Astrocyte (in vitro differentiated cells and primary cell): ENCODE results near the gene GLRX. TPM values are rescaled to one million over a fixed set of nuclear protein-coding genes. Genes with fewer than 3 reads are reported as not detected.

Experiments used
- DNase-seq: peaks from one replicate; pipeline ENCODE4 v3.0.0-alpha.2; 2010; ENCODE audit warnings: low read depth
- FAIRE-seq: peaks from 2 replicates; lab custom pipeline; 2011; peaks lifted over from hg19 to GRCh38; lab: Jason Lieb, UNC
- H2AFZ ChIP-seq: 2 replicates; pipeline ENCODE4 v1.6.0; 2012; ENCODE audit warnings: low read depth, low read length, inconsistent platforms
- H3K27ac ChIP-seq: 2 replicates; pipeline ENCODE4 v1.5.1; 2011; ENCODE audit warnings: low read depth, low read length, inconsistent platforms
- H3K27me3 ChIP-seq: 2 replicates; pipeline ENCODE4 v1.6.0; 2011; ENCODE audit warnings: low read length, inconsistent platforms; ENCODE audit not compliant: insufficient read depth
- H3K36me3 ChIP-seq: 2 replicates; pipeline ENCODE4 v1.5.1; 2011; ENCODE audit warnings: low read length, inconsistent platforms; ENCODE audit not compliant: insufficient read depth
- H3K4me1 ChIP-seq: 2 replicates; pipeline ENCODE4 v1.5.1; 2011; ENCODE audit warnings: low read length, inconsistent platforms; ENCODE audit not compliant: insufficient read depth
- H3K4me2 ChIP-seq: 2 replicates; pipeline ENCODE4 v1.6.0; 2012; ENCODE audit warnings: low read length, inconsistent platforms
- H3K4me3 ChIP-seq: 2 replicates; pipeline ENCODE4 v1.5.1; 2011; ENCODE audit warnings: low read depth, mild to moderate bottlenecking, low read length, inconsistent platforms; ENCODE audit not compliant: insufficient read depth
- H3K79me2 ChIP-seq: 2 replicates; pipeline ENCODE4 v1.6.0; 2012; ENCODE audit warnings: mild to moderate bottlenecking, low read length, inconsistent platforms; ENCODE audit not compliant: insufficient read depth
- H3K9ac ChIP-seq: 2 replicates; pipeline ENCODE4 v1.6.0; 2012; ENCODE audit warnings: mild to moderate bottlenecking, low read length, inconsistent platforms
- H3K9me3 ChIP-seq: 2 replicates; pipeline ENCODE4 v1.5.1; 2012; ENCODE audit warnings: low read depth, mild to moderate bottlenecking, low read length, inconsistent platforms; ENCODE audit not compliant: insufficient read depth
- H4K20me1 ChIP-seq: 2 replicates; pipeline ENCODE4 v1.6.0; 2012; ENCODE audit warnings: low read length, inconsistent platforms; ENCODE audit not compliant: insufficient read depth
- H3K27ac Mint-ChIP-seq: one replicate; pipeline ENCODE4 v1.8.0; 2021; ENCODE audit warnings: mild to moderate bottlenecking, mixed read lengths; ENCODE audit not compliant: unreplicated experiment
- H3K27me3 Mint-ChIP-seq: one replicate; pipeline ENCODE4 v1.8.0; 2021; ENCODE audit warnings: low read depth, mixed read lengths; ENCODE audit not compliant: unreplicated experiment
- H3K36me3 Mint-ChIP-seq: one replicate; pipeline ENCODE4 v1.8.0; 2021; ENCODE audit warnings: low read depth, mixed read lengths; ENCODE audit not compliant: unreplicated experiment
- H3K4me1 Mint-ChIP-seq: one replicate; pipeline ENCODE4 v1.8.0; 2021; ENCODE audit warnings: low read depth, mixed read lengths; ENCODE audit not compliant: unreplicated experiment
- H3K4me3 Mint-ChIP-seq: one replicate; pipeline ENCODE4 v1.8.0; 2021; ENCODE audit warnings: mild to moderate bottlenecking, moderate library complexity, mixed read lengths; ENCODE audit not compliant: unreplicated experiment
- H3K9me3 Mint-ChIP-seq: one replicate; pipeline ENCODE4 v1.8.0; 2021; ENCODE audit warnings: mild to moderate bottlenecking, mixed read lengths; ENCODE audit not compliant: unreplicated experiment
- EZH2 ChIP-seq: IDR thresholded peaks from 2 replicates; pipeline ENCODE4 v1.6.1; 2012; ENCODE audit warnings: mild to moderate bottlenecking, low read length, inconsistent platforms; ENCODE audit not compliant: insufficient read depth
- total RNA-seq: library from RNA; stranded (reverse); gene quantifications from 2 replicates; pipeline ENCODE4 v1.2.1, GENCODE V29; 2021
- TF ChIP-seq, protein P1 (sequence below): IDR thresholded peaks from 2 replicates; pipeline ENCODE4 v1.5.1; 2011; ENCODE audit warnings: low read depth, mild to moderate bottlenecking, inconsistent platforms, low read length, moderate library complexity; ENCODE audit not compliant: insufficient read depth

GLRX gene
- total RNA-seq, 1 donor from 2014 or later: 38.4 TPM

GRCh38 chr5:95823218-95823737, 752 bp upstream of the GLRX start:
- Histone ChIP-seq H3K9ac (peak overlapping the region; percentile 91), H3K79me2 (peaks cover 29% of the 10 kb centered on the region), H3K4me2 (peak overlapping the region; percentile 92), H4K20me1 (peaks cover 17% of the 10 kb centered on the region), H3K4me1 (peaks cover 34% of the 10 kb centered on the region), H3K9me3 (no peaks in the 10 kb centered on the region), H3K27ac (peak overlapping the region; percentile 93), H2AFZ (peak overlapping the region; percentile 81), H3K36me3 (no peaks in the 10 kb centered on the region), H3K4me3 (peak overlapping the region; percentile 97), H3K27me3 (no peaks in the 10 kb centered on the region)
- FAIRE-seq (no peak), DNase-seq (no peak)
- Mint-ChIP-seq H3K36me3 (peaks cover 3% of the 10 kb centered on the region), H3K4me3 (peak overlapping the region; percentile 96), H3K27ac (peak overlapping the region; percentile 85), H3K9me3 (peaks cover 3% of the 10 kb centered on the region), H3K27me3 (peaks cover 6% of the 10 kb centered on the region), H3K4me1 (peaks cover 24% of the 10 kb centered on the region)
- no peak for TF ChIP-seq EZH2
- TF ChIP-seq, protein P1, sequence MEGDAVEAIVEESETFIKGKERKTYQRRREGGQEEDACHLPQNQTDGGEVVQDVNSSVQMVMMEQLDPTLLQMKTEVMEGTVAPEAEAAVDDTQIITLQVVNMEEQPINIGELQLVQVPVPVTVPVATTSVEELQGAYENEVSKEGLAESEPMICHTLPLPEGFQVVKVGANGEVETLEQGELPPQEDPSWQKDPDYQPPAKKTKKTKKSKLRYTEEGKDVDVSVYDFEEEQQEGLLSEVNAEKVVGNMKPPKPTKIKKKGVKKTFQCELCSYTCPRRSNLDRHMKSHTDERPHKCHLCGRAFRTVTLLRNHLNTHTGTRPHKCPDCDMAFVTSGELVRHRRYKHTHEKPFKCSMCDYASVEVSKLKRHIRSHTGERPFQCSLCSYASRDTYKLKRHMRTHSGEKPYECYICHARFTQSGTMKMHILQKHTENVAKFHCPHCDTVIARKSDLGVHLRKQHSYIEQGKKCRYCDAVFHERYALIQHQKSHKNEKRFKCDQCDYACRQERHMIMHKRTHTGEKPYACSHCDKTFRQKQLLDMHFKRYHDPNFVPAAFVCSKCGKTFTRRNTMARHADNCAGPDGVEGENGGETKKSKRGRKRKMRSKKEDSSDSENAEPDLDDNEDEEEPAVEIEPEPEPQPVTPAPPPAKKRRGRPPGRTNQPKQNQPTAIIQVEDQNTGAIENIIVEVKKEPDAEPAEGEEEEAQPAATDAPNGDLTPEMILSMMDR: no peak

DNA sequence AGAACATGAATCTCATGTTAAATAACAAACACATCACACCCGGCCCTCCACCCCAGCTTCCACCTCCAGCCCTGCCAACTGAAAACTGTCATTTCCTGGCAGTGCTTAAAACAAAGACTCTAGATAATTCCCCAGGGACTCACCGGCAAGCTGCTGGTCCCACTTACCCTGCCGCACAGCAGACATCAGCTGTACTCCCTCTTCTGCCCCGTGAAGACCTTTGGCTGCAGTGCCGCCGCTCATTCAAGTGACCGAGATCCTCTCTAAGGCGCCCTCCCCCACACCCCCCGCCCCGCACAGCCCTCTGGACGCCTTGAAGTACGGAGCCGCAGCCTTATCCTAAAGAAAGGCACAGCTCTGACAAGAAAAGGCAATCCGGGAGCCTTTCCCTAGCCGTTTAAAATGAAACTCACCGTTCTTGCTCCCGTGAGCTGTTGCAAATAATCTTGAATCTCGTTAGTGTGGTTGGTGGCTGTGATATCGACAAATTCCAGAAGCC, 434 bp downstream of the GLRX start:
- Mint-ChIP-seq H3K4me1 (peaks cover 33% of the 10 kb centered on the region), H3K4me3 (peak overlapping the region; percentile 96), H3K36me3 (peaks cover 3% of the 10 kb centered on the region), H3K27ac (peak overlapping the region; percentile 91), H3K9me3 (peaks cover 3% of the 10 kb centered on the region), H3K27me3 (no peaks in the 10 kb centered on the region)
- Histone ChIP-seq H3K9ac (peak overlapping the region; percentile 91), H3K36me3 (no peaks in the 10 kb centered on the region), H2AFZ (peak overlapping the region; percentile 83), H3K79me2 (peaks cover 33% of the 10 kb centered on the region), H3K27ac (peak overlapping the region; percentile 93), H4K20me1 (peaks cover 22% of the 10 kb centered on the region), H3K4me1 (peaks cover 45% of the 10 kb centered on the region), H3K9me3 (no peaks in the 10 kb centered on the region), H3K4me3 (peak overlapping the region; percentile 97), H3K27me3 (no peaks in the 10 kb centered on the region), H3K4me2 (peak overlapping the region; percentile 92)
- FAIRE-seq (no peak), DNase-seq (peak; percentile 26)
- no peak for TF ChIP-seq EZH2
- TF ChIP-seq, protein P1: no peak
